T1000 (cell line): ENCODE data around the gene CACNA2D1.
"Not testable (repeated sequence)": the region's sequence is repeated elsewhere in the genome, so short reads cannot be mapped to it uniquely, and the experiment has no call there.

Experiments used
- DNase-seq: peaks from one replicate; lab custom pipeline; 2025; ENCODE audit warnings: mixed read lengths; lab: John Stamatoyannopoulos, UW

Gene CACNA2D1

DNA sequence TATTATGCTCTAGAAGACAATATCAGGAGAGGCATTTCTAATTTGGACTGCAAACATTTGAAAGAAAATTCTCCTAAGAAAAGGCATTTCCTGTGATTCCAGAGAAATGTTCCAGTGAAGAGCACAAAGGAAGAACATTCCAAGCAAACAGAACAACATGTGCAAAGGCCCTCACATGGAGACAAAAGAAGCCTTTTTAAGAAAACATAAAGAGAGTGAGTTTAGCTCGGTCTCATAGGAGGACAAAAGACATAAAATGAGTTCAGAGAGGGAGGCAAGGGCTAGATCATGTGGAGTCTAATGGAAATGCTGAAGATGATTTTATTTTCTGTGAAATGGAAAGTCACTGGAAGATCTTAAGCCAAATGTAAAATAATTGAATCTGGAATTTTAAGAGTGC lies 404.0 kb downstream of the CACNA2D1 start:
- no peak for DNase-seq

DNA sequence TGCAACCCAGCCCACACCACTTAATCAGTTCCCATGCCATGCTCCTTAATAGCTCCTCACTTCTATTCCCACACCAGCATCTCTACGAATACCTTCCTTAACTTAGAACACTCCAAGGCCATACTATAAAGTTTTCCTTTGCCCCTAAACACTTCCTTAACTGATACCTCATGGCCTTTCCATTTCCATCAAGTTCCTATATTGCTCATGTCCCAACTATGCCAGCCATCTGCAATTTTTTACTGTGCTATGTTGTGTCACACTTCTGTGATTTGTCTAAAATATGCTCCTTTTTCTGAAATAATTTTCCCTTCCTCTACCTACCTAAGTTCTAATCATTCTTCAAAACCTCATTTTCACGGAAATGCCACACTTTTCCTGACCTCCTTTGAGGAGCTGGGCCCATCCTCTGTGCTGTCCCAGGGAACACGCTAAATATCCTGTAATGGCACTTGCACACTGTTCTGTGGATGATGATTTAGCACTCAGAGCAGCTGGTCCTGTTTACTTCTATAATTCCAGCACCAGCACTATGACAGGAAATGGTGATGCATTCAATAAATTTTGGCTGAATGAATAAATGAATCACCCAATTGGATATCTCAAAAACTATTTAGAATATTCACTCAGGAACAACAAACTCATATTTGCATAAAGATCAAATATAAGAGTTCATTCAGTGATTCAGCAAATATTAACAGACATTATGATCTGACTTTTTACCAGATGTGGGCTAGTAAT lies 407.3 kb downstream of the CACNA2D1 start:
- DNase-seq = no peak

DNA sequence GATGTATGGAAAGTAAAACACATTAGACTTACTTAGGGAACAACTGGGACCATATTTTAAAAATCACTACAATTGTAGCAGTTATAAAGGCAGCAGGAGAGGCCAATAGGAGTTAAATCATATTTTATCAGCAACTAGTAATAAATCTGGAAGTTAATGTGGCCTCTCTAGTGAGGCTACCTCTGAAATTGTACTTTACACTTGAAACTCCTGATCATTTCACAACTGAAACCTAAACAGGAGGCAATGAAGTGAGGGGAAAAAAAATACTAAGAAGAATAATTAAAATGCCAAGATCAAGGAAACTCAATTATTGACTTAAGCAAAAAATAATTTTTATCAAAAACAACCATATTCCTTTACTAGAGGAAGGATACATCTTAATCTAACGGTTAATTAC lies 408.1 kb downstream of the CACNA2D1 start:
- no peak for DNase-seq

DNA sequence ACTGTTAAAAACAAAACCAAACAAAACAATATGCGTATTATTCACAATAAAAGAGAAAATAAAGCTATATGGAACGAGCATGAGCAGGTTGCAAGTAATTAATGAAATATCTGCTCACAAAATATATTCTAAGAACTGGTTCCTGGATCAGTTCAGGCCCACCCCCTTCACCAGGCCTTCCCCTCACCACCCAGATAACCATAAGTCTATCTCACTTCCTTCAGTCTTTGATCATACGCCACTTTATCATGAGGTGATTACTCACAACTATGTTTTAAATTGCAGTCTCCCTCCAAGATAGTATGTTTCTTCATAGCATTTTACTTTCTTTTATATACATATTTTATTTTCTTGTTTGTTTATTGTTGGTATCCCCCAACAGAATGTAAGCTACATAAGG lies 410.7 kb downstream of the CACNA2D1 start:
- DNase-seq = no peak

- DNase-seq = no peak
These were observed 414.2 kb downstream of the CACNA2D1 start for GRCh38 chr7:82029236-82029913.

GRCh38 chr7:82028097-82028496 lies 415.5 kb downstream of the CACNA2D1 start:
- DNase-seq = no peak

DNA sequence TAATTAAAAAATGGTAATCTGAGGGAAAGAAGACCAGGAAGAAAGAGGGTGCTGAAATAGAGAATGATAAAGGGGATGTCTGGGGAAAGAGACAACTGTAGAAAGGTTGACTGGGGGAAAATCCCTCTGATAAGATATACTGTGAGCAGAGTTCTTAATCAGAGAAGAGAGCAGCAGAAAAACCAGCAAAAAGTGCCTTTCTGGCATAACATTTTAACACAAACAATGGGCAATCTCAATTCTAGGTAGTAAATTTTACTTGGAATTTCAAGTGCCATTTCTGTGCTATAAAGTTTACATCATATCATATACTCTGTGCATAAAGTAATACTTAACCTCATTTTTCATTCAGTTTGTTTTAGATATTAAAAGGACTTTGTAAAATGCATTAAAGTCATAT lies 421.9 kb downstream of the CACNA2D1 start:
- DNase-seq = no peak

DNA sequence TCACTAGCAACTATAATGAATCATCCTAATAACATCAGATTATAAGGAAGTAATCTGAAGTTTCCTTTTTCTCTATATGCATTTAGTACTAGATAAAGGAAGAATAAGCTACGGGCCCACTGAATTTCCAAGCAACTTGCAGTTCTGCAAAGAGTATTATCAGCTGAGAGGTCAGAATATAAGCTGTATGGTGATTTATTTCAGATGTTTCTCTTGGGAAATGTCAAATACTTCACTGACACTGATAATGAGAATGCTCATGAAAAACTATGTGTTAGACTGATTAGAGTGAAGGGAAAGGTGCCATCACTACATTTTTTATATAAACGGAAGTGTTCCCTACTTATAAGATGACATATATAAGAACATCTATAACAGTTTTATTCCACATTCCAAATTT lies 422.5 kb downstream of the CACNA2D1 start:
- no peak for DNase-seq

- DNase-seq = no peak
These were observed 423.8 kb downstream of the CACNA2D1 start for GRCh38 chr7:82019551-82020475.

DNA sequence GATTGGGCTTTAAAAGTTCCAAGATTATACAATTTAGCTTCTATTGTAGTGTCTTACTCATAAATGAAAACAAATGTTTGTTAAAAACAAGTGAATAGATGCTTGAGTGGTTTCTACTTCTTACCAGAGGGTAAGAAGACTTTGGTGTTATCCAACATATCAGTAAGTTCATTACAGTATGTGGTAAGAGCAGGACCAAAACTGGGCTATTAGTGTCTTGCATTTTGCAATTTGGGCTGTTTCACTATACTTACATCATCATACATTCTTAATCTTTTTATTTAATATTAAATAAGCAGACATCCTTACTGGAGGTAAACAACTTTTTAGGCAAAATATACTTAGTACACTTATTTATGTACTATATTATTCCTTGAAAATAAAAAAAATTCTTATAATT lies 425.4 kb downstream of the CACNA2D1 start:
- DNase-seq = no peak

DNA sequence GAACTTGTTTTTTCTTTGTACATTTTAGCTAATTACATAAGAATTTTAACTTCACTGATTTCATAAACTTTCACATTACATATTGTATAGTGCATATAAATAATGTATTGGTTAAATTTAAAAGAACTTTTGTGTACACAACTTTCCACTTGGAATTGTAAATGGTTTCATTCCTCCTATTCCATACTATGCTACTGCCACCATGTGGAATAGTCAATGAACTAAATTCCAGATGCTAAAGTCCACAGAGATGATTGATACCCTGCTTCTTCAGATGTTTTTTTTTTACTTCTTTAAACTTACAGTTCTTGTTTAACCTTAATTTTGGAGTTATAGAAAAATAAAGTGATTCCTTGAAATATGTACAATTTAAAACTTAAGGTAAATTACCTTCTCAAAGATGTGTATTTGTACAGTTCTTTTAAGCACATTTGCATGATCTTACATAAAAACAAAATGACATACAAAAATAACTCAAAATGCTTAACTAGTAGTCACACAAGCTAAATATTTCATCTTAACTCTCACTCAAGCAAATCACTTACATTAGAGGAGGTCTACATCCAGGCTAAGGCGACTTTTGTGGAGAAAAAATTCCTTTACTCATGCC lies 426.1 kb downstream of the CACNA2D1 start:
- DNase-seq = no peak

DNA sequence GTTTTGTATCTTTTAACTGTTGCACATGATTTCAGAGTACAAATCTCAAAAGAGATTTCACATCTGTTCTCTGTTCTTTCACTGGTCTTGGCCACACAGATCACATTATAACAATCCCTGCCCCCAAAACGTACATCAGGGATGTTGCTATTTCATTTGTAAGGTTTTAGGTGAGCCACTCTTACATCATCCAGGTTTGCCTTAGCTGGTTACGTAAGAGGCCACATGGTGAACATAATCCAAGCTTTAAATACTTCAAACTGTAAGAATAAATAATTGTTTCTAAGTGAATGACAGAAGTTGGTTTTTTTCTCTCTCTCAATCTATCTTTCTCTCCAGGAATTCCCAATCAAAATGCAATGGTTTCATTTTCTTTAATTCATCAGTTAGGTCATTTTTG lies 427.8 kb downstream of the CACNA2D1 start:
- DNase-seq = no peak

- not testable (repeated sequence) for DNase-seq
These were observed 429.0 kb downstream of the CACNA2D1 start for GRCh38 chr7:82014574-82014973.

DNA sequence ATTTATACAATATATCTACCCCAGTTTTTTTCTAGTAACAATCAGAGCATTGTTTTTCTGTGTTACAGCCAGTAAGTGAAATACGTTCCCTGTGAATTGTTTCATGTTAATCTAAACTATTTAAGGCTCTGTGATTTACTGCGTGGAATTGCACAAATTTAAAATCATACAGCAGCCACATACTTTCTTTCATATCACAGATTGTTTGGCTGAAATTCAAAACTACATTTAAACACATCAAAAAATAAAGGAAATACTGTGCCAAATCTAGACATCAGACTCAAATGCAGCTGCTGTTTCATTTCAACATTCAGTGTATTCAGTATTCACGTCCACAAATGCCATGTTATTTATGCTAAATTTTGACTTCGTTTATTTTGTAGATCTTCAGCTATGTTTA lies 431.1 kb downstream of the CACNA2D1 start:
- no peak for DNase-seq

DNA sequence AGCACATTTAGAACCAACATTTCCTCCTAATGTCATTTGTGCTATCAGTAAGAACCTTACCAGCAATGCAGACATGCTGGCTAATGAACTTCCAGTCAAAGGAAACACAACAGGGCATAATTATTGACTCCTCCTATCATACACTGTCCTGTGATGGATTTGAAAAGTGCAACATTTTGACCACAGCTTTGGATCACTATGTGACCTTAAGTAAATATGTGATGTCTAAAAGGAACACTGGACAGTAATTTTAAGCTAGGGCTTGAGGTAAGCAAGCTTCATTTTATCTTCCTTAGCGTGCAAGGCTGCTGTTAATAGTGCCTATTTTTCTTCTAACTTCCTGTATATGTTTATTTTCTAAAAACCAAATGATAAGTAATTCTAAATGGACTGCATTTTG lies 433.2 kb downstream of the CACNA2D1 start:
- DNase-seq = no peak

DNA sequence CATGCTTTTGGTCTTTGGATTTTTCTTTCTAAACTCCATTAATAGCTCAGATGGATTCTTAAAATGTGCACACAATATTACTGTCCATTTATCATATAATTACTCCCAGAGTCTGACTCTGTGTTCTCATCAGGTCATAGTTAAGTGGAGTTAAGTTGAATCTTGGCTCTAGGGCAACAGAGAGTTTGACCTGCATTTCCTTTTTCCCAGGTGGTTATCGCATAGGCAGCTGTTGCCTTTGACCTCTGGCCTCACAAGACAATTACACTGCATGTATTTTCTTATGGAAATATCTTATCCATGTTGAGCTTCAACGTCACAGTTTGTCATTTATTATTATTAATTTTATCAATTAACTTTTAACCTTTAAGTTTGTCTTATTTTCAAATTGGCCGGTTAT lies 436.3 kb downstream of the CACNA2D1 start:
- DNase-seq = no peak

GRCh38 chr7:82005056-82005455 lies 438.5 kb downstream of the CACNA2D1 start:
- DNase-seq = no peak

DNA sequence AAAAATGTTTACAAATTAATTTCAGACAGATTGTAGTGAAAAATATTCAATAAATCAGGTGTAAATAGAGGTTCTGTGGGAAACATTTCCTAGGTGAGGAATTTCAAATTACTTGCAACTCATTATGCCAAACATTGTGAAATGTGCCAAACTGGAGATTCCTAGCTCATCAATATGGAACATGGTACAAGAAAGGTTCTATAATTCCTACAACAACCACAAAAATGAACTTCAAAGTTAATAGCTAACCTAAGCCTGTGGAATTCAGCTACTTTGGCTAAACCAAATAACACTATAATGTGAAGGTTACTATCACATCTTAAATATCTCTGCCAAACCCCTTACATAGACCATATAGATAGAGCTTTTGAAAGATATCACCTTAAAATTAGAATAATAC lies 450.4 kb downstream of the CACNA2D1 start:
- no peak for DNase-seq

GRCh38 chr7:81990395-81990794 lies 453.2 kb downstream of the CACNA2D1 start:
- DNase-seq = no peak

- DNase-seq = no peak
These were observed 456.7 kb downstream of the CACNA2D1 start for GRCh38 chr7:81986723-81987470.

DNA sequence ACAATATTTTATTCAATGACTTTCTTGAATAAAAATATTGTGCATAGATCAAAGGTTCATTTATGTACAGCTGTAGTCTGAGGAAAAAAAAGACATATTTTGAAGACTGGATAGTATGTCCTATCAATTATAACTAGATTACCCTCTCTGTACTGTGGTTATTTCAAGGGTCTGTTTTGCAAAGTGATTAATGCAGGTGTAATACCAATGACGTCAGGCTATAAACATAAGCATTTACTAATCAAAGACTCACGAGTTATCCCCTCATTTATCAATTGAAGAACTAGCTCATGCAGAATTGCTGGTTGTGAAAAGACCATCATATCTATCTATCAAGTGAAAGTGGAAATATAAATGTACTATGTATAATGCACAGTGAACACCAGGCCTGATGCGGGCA lies 460.2 kb downstream of the CACNA2D1 start:
- DNase-seq = no peak

DNA sequence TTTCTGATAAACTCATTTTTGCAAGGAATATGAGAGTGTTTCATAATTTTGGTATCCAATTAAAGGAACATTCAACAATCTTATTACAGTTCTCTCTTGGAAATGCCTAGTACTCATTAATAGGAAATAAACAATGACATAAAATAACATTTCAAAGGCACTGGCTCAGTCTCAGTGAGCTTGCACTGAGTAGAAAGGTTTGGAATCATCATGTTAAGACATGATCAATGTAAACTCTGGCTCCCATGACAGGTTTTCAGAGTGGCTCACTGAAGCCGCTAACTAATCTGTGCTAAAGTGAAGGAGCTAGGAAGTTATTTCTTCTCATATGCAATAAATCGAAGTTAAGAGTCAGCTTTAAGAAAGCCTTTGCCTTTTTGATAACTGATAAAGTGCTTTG lies 470.5 kb downstream of the CACNA2D1 start:
- DNase-seq = no peak
